ENCODE data around the gene CNTNAP5.

CNTNAP5 gene

DNA sequence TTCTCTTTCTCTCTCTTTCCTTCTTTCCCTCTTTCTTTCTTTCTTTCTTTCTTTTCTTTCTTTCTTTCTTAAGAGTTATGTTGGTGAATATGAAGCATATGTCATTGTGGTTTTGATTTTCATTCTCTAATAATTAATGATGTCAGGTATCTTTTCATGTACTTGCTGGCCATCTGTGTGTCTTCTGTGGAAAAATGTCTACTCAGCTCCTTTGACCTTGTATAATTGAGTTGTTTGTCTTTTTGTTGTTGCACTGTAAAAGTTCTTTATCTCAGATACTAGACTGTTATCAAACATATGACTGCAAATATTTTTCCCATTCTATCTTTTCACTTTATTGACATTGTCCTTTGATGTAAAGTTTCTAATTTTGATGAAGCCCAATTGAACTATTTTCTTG lies 645.1 kb downstream of the CNTNAP5 start:
- Histone ChIP-seq H3K9ac (ENCODE audit: low read length) (no peak overlapping the region), H3K27me3 (ENCODE audit: control insufficient read depth, insufficient read depth, low read length) (no peaks in the 10 kb centered on the region), H3K9me3 (ENCODE audit: control insufficient read depth, low read depth, low read length) (no peaks in the 10 kb centered on the region), H3K4me3 (ENCODE audit: low read length) (no peak overlapping the region), H3K4me1 (ENCODE audit: control insufficient read depth, low read depth, low read length) (no peaks in the 10 kb centered on the region), H3K36me3 (ENCODE audit: control insufficient read depth, low read depth, low read length) (no peaks in the 10 kb centered on the region), H3K27ac (ENCODE audit: low read length) (no peak overlapping the region)

GRCh38 chr2:124678043-124678442 lies 653.0 kb downstream of the CNTNAP5 start:
- no peak overlapping the region for H3K9ac ChIP-seq (ENCODE audit: low read length)
- no peaks in the 10 kb centered on the region for H3K9me3 ChIP-seq (ENCODE audit: control insufficient read depth, low read depth, low read length)
- H3K27ac ChIP-seq (ENCODE audit: low read length): no peak overlapping the region
- no peaks in the 10 kb centered on the region for H3K36me3 ChIP-seq (ENCODE audit: control insufficient read depth, low read depth, low read length)
- no peaks in the 10 kb centered on the region for H3K4me1 ChIP-seq (ENCODE audit: control insufficient read depth, low read depth, low read length)
- H3K4me3 ChIP-seq (ENCODE audit: low read length): no peak overlapping the region
- H3K27me3 ChIP-seq (ENCODE audit: control insufficient read depth, insufficient read depth, low read length): no peaks in the 10 kb centered on the region

- Histone ChIP-seq H3K36me3 (ENCODE audit: control insufficient read depth, low read depth, low read length) (no peaks in the 10 kb centered on the region), H3K4me1 (ENCODE audit: control insufficient read depth, low read depth, low read length) (no peaks in the 10 kb centered on the region), H3K4me3 (ENCODE audit: low read length) (no peak overlapping the region), H3K9ac (ENCODE audit: low read length) (no peak overlapping the region), H3K27ac (ENCODE audit: low read length) (no peak overlapping the region), H3K27me3 (ENCODE audit: control insufficient read depth, insufficient read depth, low read length) (no peaks in the 10 kb centered on the region), H3K9me3 (ENCODE audit: control insufficient read depth, low read depth, low read length) (no peaks in the 10 kb centered on the region)
Measured at GRCh38 chr2:124683536-124684428, 658.7 kb downstream of the CNTNAP5 start.

- no peaks in the 10 kb centered on the region for H3K27me3 ChIP-seq (ENCODE audit: control insufficient read depth, insufficient read depth, low read length)
- no peak overlapping the region for H3K4me3 ChIP-seq (ENCODE audit: low read length)
- no peaks in the 10 kb centered on the region for H3K36me3 ChIP-seq (ENCODE audit: control insufficient read depth, low read depth, low read length)
- no peak overlapping the region for H3K9ac ChIP-seq (ENCODE audit: low read length)
- no peaks in the 10 kb centered on the region for H3K4me1 ChIP-seq (ENCODE audit: control insufficient read depth, low read depth, low read length)
- H3K9me3 ChIP-seq (ENCODE audit: control insufficient read depth, low read depth, low read length): no peaks in the 10 kb centered on the region
- H3K27ac ChIP-seq (ENCODE audit: low read length): no peak overlapping the region
Measured at GRCh38 chr2:124689348-124689747, 664.3 kb downstream of the CNTNAP5 start.

- no peaks in the 10 kb centered on the region for H3K4me1 ChIP-seq (ENCODE audit: control insufficient read depth, low read depth, low read length)
- H3K9ac ChIP-seq (ENCODE audit: low read length): no peak overlapping the region
- no peak overlapping the region for H3K27ac ChIP-seq (ENCODE audit: low read length)
- H3K9me3 ChIP-seq (ENCODE audit: control insufficient read depth, low read depth, low read length): no peaks in the 10 kb centered on the region
- H3K4me3 ChIP-seq (ENCODE audit: low read length): no peak overlapping the region
- H3K36me3 ChIP-seq (ENCODE audit: control insufficient read depth, low read depth, low read length): no peaks in the 10 kb centered on the region
- H3K27me3 ChIP-seq (ENCODE audit: control insufficient read depth, insufficient read depth, low read length): no peaks in the 10 kb centered on the region
Measured at GRCh38 chr2:124692216-124692615, 667.1 kb downstream of the CNTNAP5 start.

DNA sequence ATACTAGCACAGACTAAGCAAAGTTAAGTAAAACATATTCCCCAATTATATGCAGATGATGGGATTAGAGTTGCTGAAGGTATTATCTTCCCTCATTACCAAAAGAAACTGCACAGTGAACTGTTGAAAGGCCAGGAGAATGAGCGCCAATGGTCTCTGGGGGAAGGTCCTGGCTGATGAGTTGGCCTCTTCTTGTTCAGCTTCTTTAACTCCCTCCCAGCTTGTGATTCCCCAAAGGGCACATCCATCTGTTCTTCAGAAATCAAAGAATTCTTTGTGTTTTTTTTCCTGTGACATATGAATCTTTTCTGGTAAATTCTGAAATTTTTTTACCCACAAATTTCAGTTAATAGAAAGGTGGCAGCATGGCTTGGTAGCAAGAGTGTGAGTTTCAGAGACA lies 667.6 kb downstream of the CNTNAP5 start:
- Histone ChIP-seq H3K9me3 (ENCODE audit: control insufficient read depth, low read depth, low read length) (no peaks in the 10 kb centered on the region), H3K27ac (ENCODE audit: low read length) (no peak overlapping the region), H3K4me1 (ENCODE audit: control insufficient read depth, low read depth, low read length) (no peaks in the 10 kb centered on the region), H3K27me3 (ENCODE audit: control insufficient read depth, insufficient read depth, low read length) (no peaks in the 10 kb centered on the region), H3K36me3 (ENCODE audit: control insufficient read depth, low read depth, low read length) (no peaks in the 10 kb centered on the region), H3K9ac (ENCODE audit: low read length) (no peak overlapping the region), H3K4me3 (ENCODE audit: low read length) (no peak overlapping the region)

GRCh38 chr2:124693156-124693555 lies 668.1 kb downstream of the CNTNAP5 start:
- Histone ChIP-seq H3K4me1 (ENCODE audit: control insufficient read depth, low read depth, low read length) (no peaks in the 10 kb centered on the region), H3K27ac (ENCODE audit: low read length) (no peak overlapping the region), H3K27me3 (ENCODE audit: control insufficient read depth, insufficient read depth, low read length) (no peaks in the 10 kb centered on the region), H3K9me3 (ENCODE audit: control insufficient read depth, low read depth, low read length) (no peaks in the 10 kb centered on the region), H3K4me3 (ENCODE audit: low read length) (no peak overlapping the region), H3K36me3 (ENCODE audit: control insufficient read depth, low read depth, low read length) (no peaks in the 10 kb centered on the region), H3K9ac (ENCODE audit: low read length) (no peak overlapping the region)

- H3K9ac ChIP-seq (ENCODE audit: low read length): no peak overlapping the region
- no peak overlapping the region for H3K27ac ChIP-seq (ENCODE audit: low read length)
- no peaks in the 10 kb centered on the region for H3K27me3 ChIP-seq (ENCODE audit: control insufficient read depth, insufficient read depth, low read length)
- H3K4me3 ChIP-seq (ENCODE audit: low read length): no peak overlapping the region
- no peaks in the 10 kb centered on the region for H3K36me3 ChIP-seq (ENCODE audit: control insufficient read depth, low read depth, low read length)
- H3K4me1 ChIP-seq (ENCODE audit: control insufficient read depth, low read depth, low read length): no peaks in the 10 kb centered on the region
- no peaks in the 10 kb centered on the region for H3K9me3 ChIP-seq (ENCODE audit: control insufficient read depth, low read depth, low read length)
Measured at GRCh38 chr2:124698979-124699565, 674.0 kb downstream of the CNTNAP5 start.

DNA sequence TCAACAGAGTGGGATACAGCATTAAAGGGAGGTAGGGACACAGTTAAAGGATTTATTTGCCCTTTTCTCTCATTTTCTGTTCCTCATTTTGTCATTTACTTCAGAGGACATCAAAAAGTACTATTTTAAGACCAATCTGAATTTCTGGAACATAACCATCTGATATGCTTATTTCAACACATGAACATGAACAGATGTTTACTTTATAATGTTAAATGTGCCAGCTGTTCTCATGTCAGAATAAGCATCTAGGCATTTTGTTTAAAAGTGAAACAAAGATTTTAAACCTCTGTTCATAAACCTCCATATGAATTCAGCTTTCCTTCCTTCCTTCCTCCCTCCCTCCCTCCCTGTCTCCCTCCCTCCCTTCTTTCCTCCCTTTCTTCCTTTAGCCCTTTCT lies 677.7 kb downstream of the CNTNAP5 start:
- no peaks in the 10 kb centered on the region for H3K27me3 ChIP-seq (ENCODE audit: control insufficient read depth, insufficient read depth, low read length)
- H3K4me3 ChIP-seq (ENCODE audit: low read length): no peak overlapping the region
- H3K9ac ChIP-seq (ENCODE audit: low read length): no peak overlapping the region
- H3K4me1 ChIP-seq (ENCODE audit: control insufficient read depth, low read depth, low read length): no peaks in the 10 kb centered on the region
- H3K9me3 ChIP-seq (ENCODE audit: control insufficient read depth, low read depth, low read length): no peaks in the 10 kb centered on the region
- H3K27ac ChIP-seq (ENCODE audit: low read length): no peak overlapping the region
- no peaks in the 10 kb centered on the region for H3K36me3 ChIP-seq (ENCODE audit: control insufficient read depth, low read depth, low read length)

GRCh38 chr2:124704071-124704925 lies 679.2 kb downstream of the CNTNAP5 start:
- Histone ChIP-seq H3K4me1 (ENCODE audit: control insufficient read depth, low read depth, low read length) (no peaks in the 10 kb centered on the region), H3K27me3 (ENCODE audit: control insufficient read depth, insufficient read depth, low read length) (no peaks in the 10 kb centered on the region), H3K9ac (ENCODE audit: low read length) (no peak overlapping the region), H3K36me3 (ENCODE audit: control insufficient read depth, low read depth, low read length) (no peaks in the 10 kb centered on the region), H3K4me3 (ENCODE audit: low read length) (no peak overlapping the region), H3K27ac (ENCODE audit: low read length) (no peak overlapping the region), H3K9me3 (ENCODE audit: control insufficient read depth, low read depth, low read length) (no peaks in the 10 kb centered on the region)

DNA sequence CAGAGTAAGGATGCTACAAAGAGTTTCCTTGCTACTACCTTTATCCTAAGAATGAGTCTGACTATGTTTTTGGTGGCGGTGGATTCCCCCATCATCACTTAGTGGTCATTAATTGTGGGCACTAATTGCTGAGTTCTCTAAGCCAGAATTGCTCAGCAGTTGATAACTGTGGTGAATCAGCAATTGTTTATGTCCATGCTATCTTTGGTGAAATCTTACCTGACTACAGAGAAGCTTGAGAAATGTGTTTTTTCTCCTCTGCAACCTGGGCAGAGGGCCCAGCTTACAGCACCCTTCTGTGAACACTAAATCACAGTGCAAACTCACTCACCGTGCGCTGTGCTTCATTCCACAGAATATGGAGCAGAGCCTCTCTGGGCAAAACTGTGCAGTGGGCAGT lies 683.6 kb downstream of the CNTNAP5 start:
- Histone ChIP-seq H3K27ac (ENCODE audit: low read length) (no peak overlapping the region), H3K9me3 (ENCODE audit: control insufficient read depth, low read depth, low read length) (no peaks in the 10 kb centered on the region), H3K27me3 (ENCODE audit: control insufficient read depth, insufficient read depth, low read length) (no peaks in the 10 kb centered on the region), H3K4me3 (ENCODE audit: low read length) (no peak overlapping the region), H3K36me3 (ENCODE audit: control insufficient read depth, low read depth, low read length) (no peaks in the 10 kb centered on the region), H3K9ac (ENCODE audit: low read length) (no peak overlapping the region), H3K4me1 (ENCODE audit: control insufficient read depth, low read depth, low read length) (no peaks in the 10 kb centered on the region)
